ENCODE measurements around the gene FOLR3.
A peak's percentile ranks its signal among the peaks of the same experiment; 100 is the strongest.

FOLR3 gene

GRCh38 chr11:72112978-72113808 is 22.3 kb upstream of the FOLR3 start:
- H3K36me3 Mint-ChIP-seq: peaks cover 4% of the 10 kb centered on the region
- H3K4me1 Mint-ChIP-seq: peaks cover 16% of the 10 kb centered on the region
- no peaks in the 10 kb centered on the region for H3K9me3 Mint-ChIP-seq
- ATAC-seq (ENCODE audit: low read depth) (peak; percentile 0), DNase-seq (ENCODE audit: low spot score in 2 of 2) (no peak)
- peaks cover 6% of the 10 kb centered on the region for H3K27me3 Mint-ChIP-seq
- peak overlapping the region; percentile 95 for H3K27ac Mint-ChIP-seq
- peak overlapping the region; percentile 95 for H3K4me3 Mint-ChIP-seq

- Mint-ChIP-seq H3K27me3 (peaks cover 9% of the 10 kb centered on the region), H3K9me3 (no peaks in the 10 kb centered on the region), H3K36me3 (peaks cover 4% of the 10 kb centered on the region), H3K4me1 (peaks cover 16% of the 10 kb centered on the region), H3K4me3 (no peak overlapping the region), H3K27ac (no peak overlapping the region)
- DNase-seq (ENCODE audit: low spot score in 2 of 2): no peak
- no peak for ATAC-seq (ENCODE audit: low read depth)
These were observed 21.0 kb upstream of the FOLR3 start for GRCh38 chr11:72114570-72114969.

DNA sequence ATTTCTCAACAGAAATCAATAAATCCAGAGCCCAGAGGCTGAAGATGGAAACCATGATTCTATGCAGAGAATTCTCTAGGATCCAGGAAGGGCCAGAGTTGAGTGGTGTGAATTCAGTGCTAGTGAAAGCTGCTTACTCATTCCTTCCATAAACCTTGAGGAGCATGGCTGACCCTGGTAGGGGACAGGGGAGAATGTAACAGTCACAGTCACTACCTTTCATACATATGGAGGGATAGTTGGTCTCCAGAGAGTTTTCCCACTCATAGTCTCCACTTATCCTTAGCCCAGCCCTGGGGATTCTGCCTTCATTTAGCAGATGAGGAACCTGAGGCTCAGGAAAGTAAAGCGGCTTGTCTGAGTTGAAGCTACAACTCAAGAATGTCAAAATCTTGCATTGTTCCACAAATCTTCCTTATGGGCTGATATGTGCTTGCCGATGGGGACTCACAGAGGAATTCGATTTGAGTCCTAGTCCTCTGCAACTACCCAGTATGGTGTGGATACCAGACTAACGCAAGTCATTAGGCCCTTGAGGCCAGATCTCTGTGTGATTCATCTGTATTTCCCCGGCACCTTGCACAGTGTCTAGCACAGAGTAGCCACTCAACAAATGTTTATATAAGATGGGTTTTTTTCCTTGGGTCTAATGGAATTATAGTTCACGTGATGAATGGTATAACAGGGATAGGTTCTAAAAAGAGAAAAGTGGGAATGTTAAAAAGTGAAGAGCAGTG is 19.3 kb upstream of the FOLR3 start:
- no peak for ATAC-seq (ENCODE audit: low read depth)
- Mint-ChIP-seq H3K36me3 (peaks cover 2% of the 10 kb centered on the region), H3K9me3 (no peaks in the 10 kb centered on the region), H3K27me3 (peaks cover 14% of the 10 kb centered on the region), H3K27ac (no peak overlapping the region), H3K4me3 (no peak overlapping the region), H3K4me1 (peaks cover 11% of the 10 kb centered on the region)
- no peak for DNase-seq (ENCODE audit: low spot score in 2 of 2)

- no peak for ATAC-seq (ENCODE audit: low read depth)
- no peak overlapping the region for H3K27ac Mint-ChIP-seq
These were observed 16.3 kb upstream of the FOLR3 start for GRCh38 chr11:72119198-72119597.

GRCh38 chr11:72120930-72121329 is 14.6 kb upstream of the FOLR3 start:
- no peak overlapping the region for H3K27ac Mint-ChIP-seq
- no peak for DNase-seq (ENCODE audit: low spot score in 2 of 2)
- no peak overlapping the region for H3K4me3 Mint-ChIP-seq
- no peak for ATAC-seq (ENCODE audit: low read depth)
- H3K27me3 Mint-ChIP-seq: peaks cover 23% of the 10 kb centered on the region
- H3K4me1 Mint-ChIP-seq: no peaks in the 10 kb centered on the region
- peaks cover 2% of the 10 kb centered on the region for H3K9me3 Mint-ChIP-seq
- peaks cover 2% of the 10 kb centered on the region for H3K36me3 Mint-ChIP-seq

More at GRCh38 chr11:72119198-72119597, 16.3 kb upstream of the FOLR3 start:
- no peak overlapping the region for H3K4me3 Mint-ChIP-seq
- DNase-seq (ENCODE audit: low spot score in 2 of 2): no peak
- peaks cover 2% of the 10 kb centered on the region for H3K36me3 Mint-ChIP-seq
- H3K4me1 Mint-ChIP-seq: no peaks in the 10 kb centered on the region
- no peaks in the 10 kb centered on the region for H3K9me3 Mint-ChIP-seq
- peaks cover 20% of the 10 kb centered on the region for H3K27me3 Mint-ChIP-seq

DNA sequence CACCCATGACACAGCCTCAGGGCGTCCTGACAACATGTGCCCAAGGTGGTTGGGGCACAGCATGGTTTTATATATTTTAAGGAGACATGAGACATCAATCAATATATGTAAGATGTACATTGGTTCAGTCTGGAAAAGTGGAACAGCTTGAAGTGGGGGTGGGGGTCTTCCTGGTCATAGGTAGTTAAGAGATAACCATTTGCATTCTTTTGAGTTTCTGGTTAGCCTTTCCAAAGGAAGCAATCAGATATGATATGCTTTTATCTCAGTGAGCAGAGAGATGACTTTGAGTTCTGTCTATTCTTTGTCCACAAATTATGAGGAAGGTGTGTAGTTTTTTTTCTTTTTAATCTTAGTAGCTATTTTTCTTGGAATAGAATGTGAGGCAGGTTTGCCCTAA is 12.9 kb upstream of the FOLR3 start:
- no peak for DNase-seq (ENCODE audit: low spot score in 2 of 2)
- peaks cover 2% of the 10 kb centered on the region for H3K36me3 Mint-ChIP-seq
- H3K4me1 Mint-ChIP-seq: no peaks in the 10 kb centered on the region
- ATAC-seq (ENCODE audit: low read depth): no peak
- no peak overlapping the region for H3K4me3 Mint-ChIP-seq
- H3K27me3 Mint-ChIP-seq: peaks cover 20% of the 10 kb centered on the region
- H3K9me3 Mint-ChIP-seq: peaks cover 4% of the 10 kb centered on the region
- no peak overlapping the region for H3K27ac Mint-ChIP-seq

GRCh38 chr11:72123117-72123653 is 12.3 kb upstream of the FOLR3 start:
- Mint-ChIP-seq H3K4me3 (no peak overlapping the region), H3K27me3 (peaks cover 19% of the 10 kb centered on the region), H3K4me1 (no peaks in the 10 kb centered on the region), H3K27ac (no peak overlapping the region), H3K9me3 (peaks cover 4% of the 10 kb centered on the region), H3K36me3 (peaks cover 2% of the 10 kb centered on the region)
- ATAC-seq (ENCODE audit: low read depth): no peak
- DNase-seq (ENCODE audit: low spot score in 2 of 2): no peak

GRCh38 chr11:72124046-72124445 is 11.5 kb upstream of the FOLR3 start:
- H3K36me3 Mint-ChIP-seq: peaks cover 7% of the 10 kb centered on the region
- H3K4me1 Mint-ChIP-seq: no peaks in the 10 kb centered on the region
- H3K27ac Mint-ChIP-seq: no peak overlapping the region
- peaks cover 20% of the 10 kb centered on the region for H3K27me3 Mint-ChIP-seq
- ATAC-seq (ENCODE audit: low read depth) (no peak), DNase-seq (ENCODE audit: low spot score in 2 of 2) (no peak)
- H3K9me3 Mint-ChIP-seq: peaks cover 9% of the 10 kb centered on the region
- H3K4me3 Mint-ChIP-seq: no peak overlapping the region

DNA sequence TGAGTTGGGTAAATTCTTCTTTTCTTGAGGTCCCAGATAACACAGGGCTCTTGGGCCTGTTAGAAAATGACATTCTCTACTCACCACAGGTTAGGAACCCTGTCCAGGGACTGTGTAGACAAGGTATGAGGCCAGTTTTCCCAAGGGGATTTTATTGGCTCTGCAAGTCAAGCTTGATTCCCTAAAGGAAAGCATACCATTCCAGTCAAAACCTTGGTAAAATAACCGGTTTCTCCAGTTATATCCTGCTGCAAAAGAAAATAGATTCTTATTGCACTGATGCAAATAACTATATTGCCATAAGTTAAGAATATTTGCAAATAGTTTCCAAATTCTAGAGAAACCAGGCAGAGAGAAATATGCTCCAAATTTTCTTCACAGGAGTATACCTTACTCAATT is 9.6 kb upstream of the FOLR3 start:
- no peak overlapping the region for H3K27ac Mint-ChIP-seq
- no peaks in the 10 kb centered on the region for H3K4me1 Mint-ChIP-seq
- no peak for DNase-seq (ENCODE audit: low spot score in 2 of 2)
- peaks cover 10% of the 10 kb centered on the region for H3K36me3 Mint-ChIP-seq
- peaks cover 12% of the 10 kb centered on the region for H3K9me3 Mint-ChIP-seq
- no peak overlapping the region for H3K4me3 Mint-ChIP-seq
- no peak for ATAC-seq (ENCODE audit: low read depth)
- H3K27me3 Mint-ChIP-seq: peaks cover 22% of the 10 kb centered on the region

DNA sequence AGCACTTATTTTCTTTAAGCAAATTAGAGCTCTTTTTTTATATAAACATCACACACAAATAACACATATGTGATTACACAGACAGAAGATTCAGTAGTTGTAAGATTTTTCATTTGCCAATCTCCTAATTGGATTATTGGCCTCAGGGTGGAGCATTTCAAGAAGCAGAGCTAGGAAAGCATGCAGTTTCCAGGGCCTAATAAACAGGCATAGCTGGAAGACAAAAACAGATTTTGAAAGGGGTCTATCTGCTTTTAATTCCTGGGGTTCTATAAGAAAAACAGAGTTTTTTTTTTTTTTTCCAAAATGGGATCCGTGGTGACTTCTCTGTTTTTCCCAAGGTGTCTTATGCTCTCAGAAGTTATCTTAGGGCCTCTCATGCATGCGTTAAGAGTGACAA is 7.6 kb upstream of the FOLR3 start:
- H3K36me3 Mint-ChIP-seq: peaks cover 10% of the 10 kb centered on the region
- H3K27me3 Mint-ChIP-seq: peaks cover 17% of the 10 kb centered on the region

DNA sequence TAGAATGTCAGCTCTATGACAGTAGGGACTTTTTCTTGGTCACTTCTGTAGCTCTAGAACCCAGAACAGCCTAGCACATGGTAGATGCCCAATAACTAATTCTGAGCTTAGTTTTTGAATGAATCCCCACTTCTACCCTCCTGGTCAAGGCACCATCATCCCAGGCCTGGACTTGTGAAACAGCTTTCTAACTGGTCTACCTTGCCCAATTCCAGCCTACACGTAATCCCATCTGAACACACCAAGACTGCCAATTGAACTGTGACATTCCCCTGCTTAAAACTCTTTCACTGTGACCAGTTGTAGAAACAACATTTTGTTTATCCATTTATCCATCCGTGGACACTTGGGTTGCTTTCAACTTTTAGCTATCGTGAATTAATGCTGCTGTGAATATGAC is 6.1 kb upstream of the FOLR3 start:
- H3K4me3 Mint-ChIP-seq: no peak overlapping the region
- no peak overlapping the region for H3K27ac Mint-ChIP-seq
- ATAC-seq (ENCODE audit: low read depth): no peak
- no peak for DNase-seq (ENCODE audit: low spot score in 2 of 2)
- H3K9me3 Mint-ChIP-seq: peaks cover 12% of the 10 kb centered on the region
- H3K36me3 Mint-ChIP-seq: peaks cover 10% of the 10 kb centered on the region
- H3K4me1 Mint-ChIP-seq: peaks cover 2% of the 10 kb centered on the region
- peaks cover 15% of the 10 kb centered on the region for H3K27me3 Mint-ChIP-seq

More for the DNA sequence above, 7.6 kb upstream of the FOLR3 start:
- no peak overlapping the region for H3K27ac Mint-ChIP-seq
- H3K9me3 Mint-ChIP-seq: peaks cover 12% of the 10 kb centered on the region
- DNase-seq (ENCODE audit: low spot score in 2 of 2) (no peak), ATAC-seq (ENCODE audit: low read depth) (no peak)
- H3K4me1 Mint-ChIP-seq: no peaks in the 10 kb centered on the region
- H3K4me3 Mint-ChIP-seq: no peak overlapping the region

DNA sequence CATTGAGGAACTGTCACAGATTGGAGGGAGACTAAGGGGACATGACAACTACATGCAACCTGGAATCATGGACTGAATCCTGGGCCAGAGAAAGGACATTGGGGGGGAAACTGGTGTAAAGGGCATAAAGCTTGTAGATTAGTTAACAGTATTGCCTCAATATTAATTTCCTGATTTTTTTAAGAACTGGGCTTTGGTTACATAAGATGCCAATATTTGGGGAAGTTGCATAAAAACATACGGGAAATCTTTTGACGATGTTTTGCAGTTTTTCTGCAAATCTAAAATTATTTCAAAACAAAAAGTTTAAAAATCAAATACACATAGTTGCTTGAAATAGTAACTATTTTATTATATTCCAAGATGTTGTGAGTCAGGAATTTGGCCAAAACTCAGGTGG is 2.9 kb upstream of the FOLR3 start:
- DNase-seq (ENCODE audit: low spot score in 2 of 2): no peak
- Mint-ChIP-seq H3K27ac (no peak overlapping the region), H3K4me3 (no peak overlapping the region), H3K9me3 (peaks cover 8% of the 10 kb centered on the region), H3K36me3 (peaks cover 10% of the 10 kb centered on the region), H3K4me1 (peaks cover 2% of the 10 kb centered on the region), H3K27me3 (peaks cover 12% of the 10 kb centered on the region)
- ATAC-seq (ENCODE audit: low read depth): no peak

DNA sequence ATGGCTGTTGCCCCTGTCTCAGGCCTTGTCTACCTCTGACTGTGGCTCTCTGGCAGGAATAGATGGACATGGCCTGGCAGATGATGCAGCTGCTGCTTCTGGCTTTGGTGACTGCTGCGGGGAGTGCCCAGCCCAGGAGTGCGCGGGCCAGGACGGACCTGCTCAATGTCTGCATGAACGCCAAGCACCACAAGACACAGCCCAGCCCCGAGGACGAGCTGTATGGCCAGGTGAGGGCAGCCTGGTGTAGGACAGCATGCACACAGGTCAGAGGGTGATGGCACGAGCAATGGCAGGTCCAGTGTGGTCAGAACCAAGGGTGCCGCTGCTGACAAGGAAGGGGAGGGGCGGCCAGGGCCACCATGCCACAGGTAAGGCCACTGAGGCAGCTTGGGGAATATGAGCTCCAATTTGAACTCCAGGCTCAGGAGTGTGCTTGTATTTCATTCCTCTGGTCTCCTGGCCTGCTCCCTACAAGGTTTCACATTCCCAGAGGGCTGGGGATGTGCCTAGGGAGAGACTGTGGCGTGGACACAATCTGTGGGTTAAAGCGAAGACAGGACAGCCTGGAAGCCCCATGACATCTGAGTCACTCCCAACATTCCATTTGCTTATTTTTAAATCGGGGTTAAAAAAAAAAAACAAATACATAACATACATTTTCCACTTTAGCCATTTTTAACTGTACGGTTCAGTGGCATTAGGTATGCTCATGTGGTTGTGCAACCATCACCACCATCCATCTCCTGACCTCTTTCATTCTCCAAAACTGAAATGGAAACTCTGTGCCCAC is 562 bp downstream of the FOLR3 start:
- Mint-ChIP-seq H3K4me1 (peaks cover 2% of the 10 kb centered on the region), H3K27ac (no peak overlapping the region), H3K9me3 (no peaks in the 10 kb centered on the region), H3K27me3 (peaks cover 7% of the 10 kb centered on the region), H3K4me3 (no peak overlapping the region), H3K36me3 (no peaks in the 10 kb centered on the region)
- no peak for ATAC-seq (ENCODE audit: low read depth)
- no peak for DNase-seq (ENCODE audit: low spot score in 2 of 2)

All from memory B cell (primary cell).